Measurements from ENCODE around the gene TMEM63A. TPM values are rescaled to one million over a fixed set of nuclear protein-coding genes. Genes with fewer than 3 reads are reported as not detected.

Gene TMEM63A
- total and polyA plus RNA-seq, 2 of the 13 experiments (the other 11 are each of a cell fraction or from before 2014, with no cell fraction given), result 23.9 to 53.3 TPM

GRCh38 chr1:225852413-225853124 lies 29.6 kb downstream of the TMEM63A start:
- ChIA-PET CTCF (ENCODE audit: low intra/inter-chr PET ratio, low total read pairs) (no interaction called here), POLR2A (no interaction called here)
- intact Hi-C loops (cut with micrococcal nuclease; ENCODE audit: unreplicated experiment), result no loop called here
- TF ChIP-seq RBM22 (optimal IDR thresholded peaks at IDR 0.05; ENCODE audit: low read length) (peak; percentile 35), KDM5A (IDR thresholded peaks at IDR 0.05; ENCODE audit: borderline replicate concordance, low read length) (no peak)
- H2AFZ ChIP-seq (ENCODE audit: low read length), result no peak overlapping the region
- no peaks in the 10 kb centered on the region for H3K79me2 ChIP-seq (ENCODE audit: insufficient read depth, low read length)
- no TSS peak for BruUV-seq (replicated peaks)
- ATAC-seq, result no peak
- H4K20me1 ChIP-seq (ENCODE audit: insufficient read depth, low read length), result no peaks in the 10 kb centered on the region
- H3K36me3 ChIP-seq (replicated peaks in 1 of 2; ENCODE audit: control insufficient read depth in 1 of 2, insufficient read depth in 2 of 2, low read length in 2 of 2), result peaks cover 13 to 51% of the 10 kb centered on the region in 2 experiments
- H3K4me1 ChIP-seq (ENCODE audit: insufficient read depth, low read length), result peaks cover 17% of the 10 kb centered on the region
- H3K27me3 ChIP-seq (ENCODE audit: control insufficient read depth in 1 of 2, insufficient read depth in 2 of 2, low read length in 2 of 2), result no peaks in the 10 kb centered on the region
- DNase-seq (ENCODE audit: low spot score), result no peak
- in situ Hi-C loops (cut with HindIII; ENCODE audit: extremely low pct_ligation_motif_present, low pct_unique_long_range_greater_than_20kb), result no loop called here
- H3K27ac ChIP-seq (ENCODE audit: extremely low read length, insufficient read depth, low read length), result no peak overlapping the region
- H3K9ac ChIP-seq (ENCODE audit: insufficient read depth, low read depth, low read length), result no peak overlapping the region
- H3K9me3 ChIP-seq (ENCODE audit: low read length), result peaks cover 5% of the 10 kb centered on the region; the same call in 1 of the 2 replicates
- H3K4me3 ChIP-seq (replicated peaks in 1 of 3; ENCODE audit: insufficient read depth in 1 of 3, low read depth in 2 of 3, low read length in 3 of 3), result no peak overlapping the region
- H3K4me2 ChIP-seq (ENCODE audit: low read depth, low read length), result no peak overlapping the region
- WGBS (ENCODE audit: low lambda C conversion rate), result 96% methylated on average over 8 of the region's 13 CpGs
- no peak for FAIRE-seq

- no peak for FAIRE-seq
- H3K4me2 ChIP-seq (ENCODE audit: low read depth, low read length), result no peak overlapping the region
- no TSS peak for BruUV-seq (replicated peaks)
- ChIA-PET POLR2A (no interaction called here), CTCF (ENCODE audit: low intra/inter-chr PET ratio, low total read pairs) (no interaction called here)
- no peak overlapping the region for H3K4me3 ChIP-seq (replicated peaks in 1 of 3; ENCODE audit: insufficient read depth in 1 of 3, low read depth in 2 of 3, low read length in 3 of 3)
- H3K79me2 ChIP-seq (ENCODE audit: insufficient read depth, low read length), result no peaks in the 10 kb centered on the region
- peaks cover 5% of the 10 kb centered on the region; the same call in 1 of the 2 replicates for H3K9me3 ChIP-seq (ENCODE audit: low read length)
- TF ChIP-seq NFE2L2 (IDR thresholded peaks at IDR 0.05; ENCODE audit: low read length) (no peak), SAP130 (CRISPR knock-in tag; IDR thresholded peaks at IDR 0.05; ENCODE audit: low read depth) (peak; percentile 24; the same call in 1 of the 2 replicates), MAX (IDR thresholded peaks at IDR 0.05) (peak; percentile 38; the same call in 1 of the 2 replicates), SMARCC2 (IDR thresholded peaks at IDR 0.05) (no peak), GABPA (IDR thresholded peaks at IDR 0.05; ENCODE audit: low read depth, low read length) (no peak), GABPA (CRISPR knock-in tag; IDR thresholded peaks at IDR 0.05; ENCODE audit: low read depth) (peak; percentile 29; the same call in 1 of the 2 replicates), HNF4A (CRISPR knock-in tag; IDR thresholded peaks at IDR 0.05) (peak; percentile 15; the same call in 1 of the 2 replicates), SMC3 (IDR thresholded peaks at IDR 0.05; ENCODE audit: low read length) (no peak)
- no peak overlapping the region for H3K9ac ChIP-seq (ENCODE audit: insufficient read depth, low read depth, low read length)
- peak; percentile 25 for DNase-seq (ENCODE audit: low spot score)
- no peak overlapping the region for H2AFZ ChIP-seq (ENCODE audit: low read length)
- H3K36me3 ChIP-seq (replicated peaks in 1 of 2; ENCODE audit: control insufficient read depth in 1 of 2, insufficient read depth in 2 of 2, low read length in 2 of 2), result peaks cover 11 to 53% of the 10 kb centered on the region in 2 experiments
- no peaks in the 10 kb centered on the region for H3K27me3 ChIP-seq (ENCODE audit: control insufficient read depth in 1 of 2, insufficient read depth in 2 of 2, low read length in 2 of 2)
- peak overlapping the region; percentile 11 for H3K27ac ChIP-seq (ENCODE audit: extremely low read length, insufficient read depth, low read length)
- WGBS (ENCODE audit: low lambda C conversion rate), result 51% methylated on average over 4 of the region's 4 CpGs
- peaks cover 17% of the 10 kb centered on the region for H3K4me1 ChIP-seq (ENCODE audit: insufficient read depth, low read length)
- no peaks in the 10 kb centered on the region for H4K20me1 ChIP-seq (ENCODE audit: insufficient read depth, low read length)
- intact Hi-C loops (cut with micrococcal nuclease; ENCODE audit: unreplicated experiment), result no loop called here
- in situ Hi-C loops (cut with HindIII; ENCODE audit: extremely low pct_ligation_motif_present, low pct_unique_long_range_greater_than_20kb), result no loop called here
- ATAC-seq, result no peak; the same call in 2 of the 3 replicates
Measured at GRCh38 chr1:225851805-225852204, 30.4 kb downstream of the TMEM63A start.

All from HepG2 (cell line).